HS-27A (cell line): ENCODE results near the gene MAGEA9B.
"Not testable (repeated sequence)": the region's sequence is repeated elsewhere in the genome, so short reads cannot be mapped to it uniquely, and the experiment has no call there.

Experiments
- DNase-seq: peaks from one replicate; pipeline ENCODE4 v3.0.0-alpha.2; 2012; ENCODE audit warnings: low read depth, missing footprints

Gene MAGEA9B

GRCh38 chrX:149570668-149571067 is 16.6 kb downstream of the MAGEA9B start:
- DNase-seq: no peak

- DNase-seq: no peak
Observed at GRCh38 chrX:149569770-149570169, 17.5 kb downstream of the MAGEA9B start.

DNA sequence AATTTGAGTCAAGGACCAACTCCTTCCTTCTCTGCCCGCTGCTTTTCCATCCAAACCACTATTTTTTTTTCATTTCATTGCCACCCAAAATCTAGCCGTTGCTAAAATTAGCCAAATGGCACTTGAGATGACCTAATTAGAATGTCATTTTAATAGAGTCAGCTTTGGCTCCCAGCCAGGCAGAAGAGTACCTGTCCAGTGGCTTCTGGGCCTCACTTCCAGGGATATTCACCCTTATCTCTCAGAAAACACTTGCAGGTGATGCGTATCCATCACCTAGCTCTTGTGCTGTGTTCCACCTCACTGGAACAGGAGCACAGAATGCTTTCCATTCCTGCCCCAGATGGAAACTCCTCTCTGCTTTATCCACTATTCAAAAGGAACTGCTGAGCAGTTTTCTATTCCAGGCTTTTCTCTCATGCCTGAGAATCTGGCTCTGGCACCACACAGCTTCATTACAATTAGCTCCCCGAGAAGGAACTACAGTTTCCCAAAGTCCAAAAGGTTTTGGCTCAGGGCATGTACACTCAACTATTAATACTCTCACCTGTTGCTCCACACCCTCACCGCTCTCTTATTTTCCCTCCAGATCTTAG is 18.5 kb downstream of the MAGEA9B start:
- DNase-seq: no peak

DNA sequence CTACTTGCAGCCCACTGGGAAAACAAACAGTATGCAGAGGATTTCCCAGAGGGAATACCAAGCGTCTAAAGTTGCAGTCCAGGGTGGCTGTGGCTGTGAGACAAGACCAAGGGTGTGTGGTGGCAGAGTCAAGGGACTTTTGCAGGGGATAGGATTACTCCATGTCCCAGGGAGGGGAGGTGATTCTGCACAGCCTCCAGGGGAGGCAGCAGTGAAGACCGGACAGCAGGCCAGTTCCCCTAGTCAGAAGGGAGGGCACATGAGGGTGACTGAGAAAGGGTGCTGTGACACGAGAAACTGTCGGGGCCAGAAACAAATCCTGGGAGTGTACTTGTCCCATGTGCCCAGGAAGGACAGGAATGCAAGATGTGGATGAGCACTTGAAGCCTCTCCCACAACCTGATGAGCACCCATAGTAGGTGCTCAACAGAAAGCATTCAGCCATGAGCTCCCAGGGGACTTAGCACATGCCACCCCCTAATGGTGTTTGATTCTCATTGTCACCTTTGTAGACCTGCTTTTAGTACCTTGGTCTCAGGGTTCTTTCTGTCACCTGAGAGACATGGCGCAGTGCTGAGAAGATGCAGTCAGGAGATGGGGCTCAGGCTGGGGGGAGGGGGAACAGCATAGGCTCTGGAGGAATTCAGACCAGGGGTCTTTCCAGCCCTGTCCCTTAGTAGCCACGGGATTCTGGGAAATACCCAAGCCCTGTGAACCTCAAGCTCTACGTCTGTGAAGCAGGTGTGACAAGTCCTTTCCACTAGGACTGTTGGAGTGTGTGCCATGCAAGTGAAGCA is 19.4 kb downstream of the MAGEA9B start:
- no peak for DNase-seq

DNA sequence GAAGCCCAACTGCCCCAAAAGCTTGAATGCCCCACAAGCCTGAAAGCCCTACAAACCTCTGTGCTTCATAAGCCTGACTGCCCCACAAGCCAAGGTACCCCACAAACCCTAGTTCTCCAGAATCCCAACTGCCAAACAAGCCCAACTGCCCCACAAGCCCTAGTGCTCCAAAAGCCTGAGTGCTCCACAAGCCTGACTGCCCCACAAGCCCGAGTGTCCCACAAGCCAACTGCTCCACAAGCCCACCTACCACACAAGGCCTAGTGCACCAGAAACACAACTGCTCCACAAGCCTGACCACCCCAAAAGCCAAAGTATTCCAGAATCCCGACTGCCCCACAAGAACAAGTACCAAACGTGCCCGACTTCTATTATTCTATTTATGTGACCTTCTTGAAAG is 23.9 kb downstream of the MAGEA9B start:
- DNase-seq: no peak

- DNase-seq: not testable (repeated sequence)
Observed at GRCh38 chrX:149555251-149555650, 32.0 kb downstream of the MAGEA9B start.

- not testable (repeated sequence) for DNase-seq
Observed at GRCh38 chrX:149551939-149552248, 35.4 kb downstream of the MAGEA9B start.

DNA sequence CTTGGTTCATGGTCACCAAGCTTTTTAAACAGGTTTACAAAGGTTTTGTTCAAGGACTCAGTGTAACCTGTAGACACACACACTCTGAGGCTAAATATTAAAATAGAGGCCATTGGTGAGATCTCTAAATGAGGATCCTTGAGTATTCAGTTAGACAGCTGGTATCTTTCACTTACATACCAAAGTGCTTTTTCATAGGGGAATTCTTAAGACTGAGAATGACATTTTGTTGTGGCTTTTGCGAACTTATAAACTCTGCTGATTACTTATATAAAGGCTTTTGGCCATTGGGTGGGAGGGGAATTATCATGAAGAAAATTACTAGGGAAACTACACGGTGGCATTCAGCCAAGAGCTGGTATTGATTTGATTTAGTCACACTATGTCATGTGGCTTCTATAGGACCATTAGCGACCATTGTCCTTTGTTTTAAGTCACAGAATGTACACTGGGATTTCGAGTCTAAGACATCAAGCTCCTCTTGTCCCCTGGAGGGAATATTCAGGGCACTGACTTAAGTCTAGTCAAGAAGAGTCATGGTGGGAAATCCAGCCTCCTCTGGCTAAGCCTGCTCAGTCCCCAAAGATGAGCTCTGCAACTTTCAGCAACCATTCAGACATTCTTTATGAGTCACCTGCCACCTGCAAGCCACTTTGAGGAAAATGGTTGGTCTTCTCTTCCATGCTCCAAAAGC is 35.9 kb downstream of the MAGEA9B start:
- DNase-seq: not testable (repeated sequence)

- DNase-seq: not testable (repeated sequence)
Observed at GRCh38 chrX:149550454-149550853, 36.8 kb downstream of the MAGEA9B start.

DNA sequence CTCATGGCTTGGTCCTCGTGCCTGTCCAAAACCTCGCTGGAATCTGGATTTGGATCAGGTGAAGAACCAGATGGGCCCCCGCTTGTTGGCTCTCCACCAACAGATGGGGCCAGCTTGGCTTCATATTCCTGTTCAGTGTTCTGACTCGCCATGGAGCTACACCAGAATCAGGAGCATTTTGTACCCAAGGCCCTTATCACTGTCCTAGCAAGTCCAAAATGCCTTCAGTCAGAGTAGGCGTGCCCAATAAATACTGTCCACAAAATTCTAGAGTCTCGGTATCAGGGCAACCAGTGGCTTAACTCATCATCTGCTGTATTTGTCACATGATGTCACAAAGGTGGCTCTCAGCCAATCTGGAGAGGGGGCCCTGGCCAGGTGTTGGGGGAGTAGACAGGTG is 37.6 kb downstream of the MAGEA9B start, which contains the start of gene HSFX3:
Gene HSFX3, minus strand, starts transcription at position 224 of the 400 bp plus-strand sequence. Its CDS starts 72 bp downstream, at position 152.
- not testable (repeated sequence) for DNase-seq

- not testable (repeated sequence) for DNase-seq
Observed at GRCh38 chrX:149547782-149548181, 39.5 kb downstream of the MAGEA9B start.

- DNase-seq: not testable (repeated sequence)
Observed at GRCh38 chrX:149546962-149547361, 40.3 kb downstream of the MAGEA9B start.

DNA sequence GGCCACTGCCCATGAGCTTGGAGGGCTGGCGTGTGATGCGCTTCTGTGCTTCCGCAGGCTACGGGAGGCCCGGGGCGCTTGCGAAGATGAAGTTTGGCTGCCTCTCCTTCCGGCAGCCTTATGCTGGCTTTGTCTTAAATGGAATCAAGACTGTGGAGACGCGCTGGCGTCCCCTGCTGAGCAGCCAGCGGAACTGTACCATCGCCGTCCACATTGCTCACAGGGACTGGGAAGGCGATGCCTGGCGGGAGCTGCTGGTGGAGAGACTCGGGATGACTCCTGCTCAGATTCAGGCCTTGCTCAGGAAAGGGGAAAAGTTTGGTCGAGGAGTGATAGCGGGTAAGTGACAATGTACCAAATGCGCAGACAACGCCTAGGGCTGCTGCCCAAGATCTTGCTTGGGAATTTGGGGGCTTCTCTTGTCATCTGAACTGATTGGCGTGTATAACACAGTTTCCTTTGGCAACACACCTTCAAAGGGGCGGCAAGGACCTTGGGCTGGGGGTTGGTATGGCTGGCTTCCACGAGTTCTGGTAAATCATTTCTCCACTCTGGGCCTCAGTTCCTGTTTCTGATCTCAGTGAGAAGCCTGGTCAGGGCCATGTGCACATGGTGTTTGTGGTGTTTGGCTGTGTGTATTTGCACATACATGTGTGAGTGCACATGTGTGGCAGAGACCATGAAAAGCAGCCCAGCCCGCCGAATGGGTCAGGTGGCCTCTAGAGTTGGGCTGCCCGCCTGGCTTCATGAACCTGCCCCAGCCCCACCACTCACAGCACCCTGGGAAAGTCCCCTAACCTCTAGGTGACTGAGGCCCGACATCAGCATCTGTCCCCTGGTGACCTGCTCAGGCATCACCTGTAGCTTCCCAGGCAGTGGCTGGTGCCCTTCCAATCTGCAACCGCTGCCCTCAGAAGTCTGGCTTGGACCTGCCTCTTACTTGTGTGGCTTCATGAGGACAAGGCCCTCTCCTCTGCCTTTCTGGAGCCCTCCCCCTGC is 41.4 kb downstream of the MAGEA9B start:
- not testable (repeated sequence) for DNase-seq

DNA sequence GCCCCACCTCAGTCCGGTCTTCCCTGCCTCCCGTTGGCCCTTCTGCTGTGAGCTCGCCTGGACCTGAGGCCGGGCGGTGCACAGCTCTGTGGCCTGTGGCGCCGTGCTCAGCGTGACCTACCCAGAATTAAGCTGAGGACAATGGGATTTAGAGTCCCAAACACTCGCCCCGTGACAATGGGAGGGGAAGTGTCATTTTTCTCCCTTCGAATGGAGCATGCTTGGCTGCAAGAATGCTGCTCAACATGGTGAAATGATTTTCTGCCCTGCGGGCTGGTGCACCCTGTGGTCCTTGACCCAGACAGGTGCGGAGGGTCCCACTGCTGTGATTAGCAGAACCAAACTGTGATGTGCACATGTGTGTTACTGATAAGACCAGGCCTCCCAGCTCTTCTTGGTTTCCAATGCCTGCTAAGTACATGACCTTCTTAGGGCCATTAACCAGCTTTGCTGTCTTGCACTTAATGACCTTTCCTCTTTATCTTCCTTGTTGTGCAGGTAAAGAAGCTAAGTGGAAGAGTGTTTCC is 45.7 kb downstream of the MAGEA9B start:
- DNase-seq: no peak

- peak; percentile 83 for DNase-seq
Observed at GRCh38 chrX:149540621-149541520, 46.4 kb downstream of the MAGEA9B start, which contains the start of gene EOLA1. Gene EOLA1 (plus strand): TSS chrX:149541012. CDS start chrX:149545631, 4,619 bp downstream.

- peak; percentile 29 for DNase-seq
Observed at GRCh38 chrX:149540131-149540620, 47.1 kb downstream of the MAGEA9B start.

GRCh38 chrX:149539283-149540130 is 47.8 kb downstream of the MAGEA9B start:
- DNase-seq: peak; percentile 51

- not testable (repeated sequence) for DNase-seq
Observed at GRCh38 chrX:149537474-149537873, 49.8 kb downstream of the MAGEA9B start.
